Measurements from ENCODE around the gene RAB30. TPM values are rescaled to one million over a fixed set of nuclear protein-coding genes. Genes with fewer than 3 reads are reported as not detected.

RAB30 gene
- total and polyA plus RNA-seq, 9 of the 15 experiments (the other 6 are each of a cell fraction or from before 2014, with no cell fraction given), result 0.29 to 1.3 (median 1.0) TPM

- TF ChIP-seq, protein P1, sequence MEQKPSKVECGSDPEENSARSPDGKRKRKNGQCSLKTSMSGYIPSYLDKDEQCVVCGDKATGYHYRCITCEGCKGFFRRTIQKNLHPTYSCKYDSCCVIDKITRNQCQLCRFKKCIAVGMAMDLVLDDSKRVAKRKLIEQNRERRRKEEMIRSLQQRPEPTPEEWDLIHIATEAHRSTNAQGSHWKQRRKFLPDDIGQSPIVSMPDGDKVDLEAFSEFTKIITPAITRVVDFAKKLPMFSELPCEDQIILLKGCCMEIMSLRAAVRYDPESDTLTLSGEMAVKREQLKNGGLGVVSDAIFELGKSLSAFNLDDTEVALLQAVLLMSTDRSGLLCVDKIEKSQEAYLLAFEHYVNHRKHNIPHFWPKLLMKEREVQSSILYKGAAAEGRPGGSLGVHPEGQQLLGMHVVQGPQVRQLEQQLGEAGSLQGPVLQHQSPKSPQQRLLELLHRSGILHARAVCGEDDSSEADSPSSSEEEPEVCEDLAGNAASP (IDR thresholded peaks at IDR 0.05), result no peak
- TF ChIP-seq CBX5 (IDR thresholded peaks at IDR 0.05; ENCODE audit: borderline replicate concordance, low read depth), result no peak
- no peak for TF ChIP-seq JUND (IDR thresholded peaks at IDR 0.05; ENCODE audit: borderline replicate concordance, low read depth, low read length)
- TF ChIP-seq JUND (tag; IDR thresholded peaks at IDR 0.05; ENCODE audit: borderline replicate concordance, low read depth, low read length), result no peak
- TF ChIP-seq TAF15 (IDR thresholded peaks at IDR 0.05; ENCODE audit: low read depth, low read length), result no peak
- TF ChIP-seq SMAD1 (IDR thresholded peaks at IDR 0.05; ENCODE audit: low read depth, low read length, partially characterized antibody), result no peak
- no peak for TF ChIP-seq TCFL5 (CRISPR knock-in tag; conservative IDR thresholded peaks at IDR 0.05)
- no peak for TF ChIP-seq NEUROD1 (IDR thresholded peaks at IDR 0.05; ENCODE audit: borderline replicate concordance, low read depth, low read length, partially characterized antibody)
- no peak for TF ChIP-seq TRIM24 (IDR thresholded peaks at IDR 0.05)
- no peak for TF ChIP-seq ZNF133 (CRISPR knock-in tag; IDR thresholded peaks at IDR 0.05)
These were observed 41.2 kb upstream of the RAB30 start (continued) for GRCh38 chr11:83112886-83113285.

DNA sequence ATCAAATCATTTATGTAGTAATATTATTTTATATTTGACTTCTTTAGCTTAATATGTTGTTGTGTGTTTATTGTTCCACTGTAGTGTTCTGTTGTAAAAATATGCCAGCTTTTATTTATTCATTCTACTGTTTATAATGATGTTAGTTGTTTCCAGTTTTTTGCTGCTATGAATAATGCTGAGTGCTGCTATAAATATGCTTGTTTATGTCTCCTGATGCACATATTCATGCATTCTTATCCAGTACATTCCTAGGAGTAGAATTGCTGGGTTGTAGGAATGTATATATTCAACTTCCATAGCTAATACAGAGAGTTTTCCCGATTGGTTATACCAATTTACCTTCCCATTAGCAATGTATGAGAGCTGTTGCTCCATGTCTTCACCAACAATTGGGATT, 33.5 kb upstream of the RAB30 start:
- Histone ChIP-seq H3K79me2 (ENCODE audit: control insufficient read depth, insufficient read depth, low read length) (no peaks in the 10 kb centered on the region), H2AFZ (ENCODE audit: low read depth, low read length) (no peak overlapping the region), H3K9me3 (replicated peaks; ENCODE audit: control insufficient read depth, insufficient read depth, low read depth, low read length) (no peaks in the 10 kb centered on the region), H3K4me2 (ENCODE audit: insufficient read depth, low read length) (no peak overlapping the region), H4K20me1 (replicated peaks; ENCODE audit: control insufficient read depth, insufficient read depth, low read length) (no peaks in the 10 kb centered on the region), H3K27ac (ENCODE audit: extremely low read depth, low read depth, low read length) (no peak overlapping the region), H3K36me3 (ENCODE audit: control insufficient read depth, insufficient read depth, low read length) (no peaks in the 10 kb centered on the region), H3K4me1 (replicated peaks in 1 of 2; ENCODE audit: control insufficient read depth in 2 of 2, insufficient read depth in 2 of 2, low read length in 2 of 2) (no peaks in the 10 kb centered on the region), H3K9ac (ENCODE audit: insufficient read depth in 1 of 2, low read depth in 2 of 2, low read length in 2 of 2) (no peak overlapping the region), H3K4me3 (no peak overlapping the region), H3K9me1 (ENCODE audit: control insufficient read depth, insufficient read depth, low read length) (no peaks in the 10 kb centered on the region), H3K27me3 (ENCODE audit: control insufficient read depth in 2 of 2, insufficient read depth in 2 of 2, low read length in 2 of 2) (no peaks in the 10 kb centered on the region)
- ChIA-PET CTCF (ENCODE audit: low intra/inter-chr PET ratio) (no interaction called here), POLR2A (interaction anchor here (1.2 to 1.9 kb wide), 3 partner anchors 8 to 33 kb away, joined by 3 to 4 read pairs (median 3); partner anchors contain the start of gene RAB30)
- ATAC-seq (no peak), FAIRE-seq (no peak), DNase-seq (ENCODE audit: extremely low read depth in 1 of 4, low spot score in 3 of 4) (no peak)
- no TSS peak for BruUV-seq (replicated peaks)
- in situ Hi-C loops (cut with MboI) (no loop called here), intact Hi-C loops (cut with micrococcal nuclease) (no loop called here)
- TF ChIP-seq ZNF316 (IDR thresholded peaks at IDR 0.05) (peak; percentile 61), HMG20A (CRISPR knock-in tag; conservative IDR thresholded peaks at IDR 0.05) (no peak), SAFB2 (IDR thresholded peaks at IDR 0.05; ENCODE audit: borderline replicate concordance, low read depth, low read length, severe bottlenecking) (no peak), C11orf30 (IDR thresholded peaks at IDR 0.05; ENCODE audit: low read depth) (peak; percentile 21; the same call in 1 of the 2 replicates), TFAM (CRISPR knock-in tag; conservative IDR thresholded peaks at IDR 0.05) (no peak), E2F5 (CRISPR knock-in tag; IDR thresholded peaks at IDR 0.05) (no peak)
- 0% methylated on average over 1 of the region's 1 CpG for WGBS (ENCODE audit: insufficient coverage, low coverage, missing lambda C conversion rate)
